Left ventricle myocardium inferior (tissue), 1 donor: ENCODE data around the gene LEKR1. TPM values are rescaled to one million over a fixed set of nuclear protein-coding genes. Genes with fewer than 3 reads are reported as not detected.

ENCODE experiments used
- DNase-seq: peaks from one replicate; pipeline ENCODE4 v3.0.0-alpha.2; 2020
- H3K27ac ChIP-seq: fragments of 200-600 bp; replicated peaks from 2 replicates; pipeline ENCODE4 v1.8.0; 2021
- H3K27me3 ChIP-seq: fragments of 200-600 bp; 2 replicates; pipeline ENCODE4 v1.8.0; 2021; ENCODE audit warnings: low read depth
- H3K36me3 ChIP-seq: fragments of 200-600 bp; 2 replicates; pipeline ENCODE4 v1.8.0; 2021
- H3K4me1 ChIP-seq: fragments of 200-600 bp; 2 replicates; pipeline ENCODE4 v1.8.0; 2021
- H3K4me3 ChIP-seq: fragments of 200-600 bp; 2 replicates; pipeline ENCODE4 v1.8.0; 2021; ENCODE audit warnings: mild to moderate bottlenecking, moderate library complexity
- H3K9me3 ChIP-seq: fragments of 200-600 bp; replicated peaks from 2 replicates; pipeline ENCODE4 v1.8.0; 2021
- intact Hi-C: fragments of 100-400 bp; cut with micrococcal nuclease; formaldehyde crosslinking; loops from one replicate; pipeline ENCODE4 v1.11.0; 2022
- long read RNA-seq: library from polyadenylated mRNA; unstranded; transcript quantifications from one replicate; pipeline ENCODE4 v2.0.0, GENCODE V29; 2021
- total RNA-seq: library from RNA; stranded (reverse); fragmentation: NEBNext Ultra II Directional; extraction: Animal tissue kit (Norgen Biotek cat#: 25700); gene quantifications from one replicate; pipeline ENCODE4 v1.2.1, GENCODE V29; 2021
- TF ChIP-seq, protein P1 (sequence below): fragments of 200-600 bp; IDR thresholded peaks from 2 replicates; pipeline ENCODE4 v1.8.0; 2021; ENCODE audit warnings: antibody characterized with exemption, mild to moderate bottlenecking, borderline replicate concordance
- donor health status: DM: no; HTN: yes; CAD: no; lungs with severe emphysema.

The LEKR1 gene
- total RNA-seq, result 0.71 TPM
- long read RNA-seq, partial matches to known transcripts, result 0 of 3 reads
- long read RNA-seq, other reads (novel, unspliced or antisense), result 3 of 3 reads

DNA sequence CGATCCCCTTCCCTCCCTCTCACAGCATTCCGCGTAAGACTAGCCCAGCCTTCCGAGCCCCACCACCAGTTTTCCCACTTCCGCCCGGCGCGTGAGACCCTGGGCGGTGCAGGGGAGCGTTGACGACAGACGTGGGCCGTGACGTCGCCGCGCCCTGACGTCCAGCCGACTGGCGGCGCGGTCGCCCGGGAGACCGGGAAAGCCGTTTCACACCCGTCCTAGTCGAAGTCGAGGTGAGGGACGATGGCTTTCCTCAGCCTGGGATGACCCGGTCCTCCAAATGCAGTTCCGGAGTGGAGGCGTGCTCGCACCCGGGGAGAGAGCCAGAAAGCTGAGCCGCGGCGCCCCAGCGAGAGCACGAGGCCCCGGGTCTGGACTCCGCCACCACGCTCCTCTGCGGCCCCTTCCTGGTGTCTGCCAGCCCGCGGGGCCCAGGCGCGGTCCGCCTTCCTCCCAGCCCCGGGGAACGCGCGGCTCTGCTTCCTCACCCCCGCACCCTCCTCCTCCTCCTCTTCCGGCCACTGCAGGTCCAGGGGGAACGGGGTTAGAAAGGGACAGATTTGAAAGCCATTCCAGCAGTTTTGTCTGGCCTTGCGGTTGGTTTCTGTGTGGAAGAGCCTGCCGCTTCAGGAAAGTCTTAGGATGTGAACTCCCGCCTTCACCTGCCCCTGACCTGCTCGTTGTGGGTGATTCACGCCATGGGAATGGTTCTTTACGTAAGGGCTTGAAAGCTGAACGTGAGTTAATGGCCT lies at the start of gene LEKR1:
TSS of gene LEKR1 (plus strand) at position 210 of the 752 bp plus-strand sequence. CDS start 2,977 bp downstream, outside the sequence.
- Histone ChIP-seq H3K4me1 (peaks cover 25% of the 10 kb centered on the region), H3K27me3 (no peaks in the 10 kb centered on the region), H3K9me3 (no peaks in the 10 kb centered on the region), H3K36me3 (no peaks in the 10 kb centered on the region), H3K4me3 (peak within 1 kb of the TSS; percentile 78), H3K27ac (peak within 1 kb of the TSS; percentile 91)
- intact Hi-C loops, result no loop called here
- DNase-seq, result peak; percentile 91
- TF ChIP-seq, protein P1, sequence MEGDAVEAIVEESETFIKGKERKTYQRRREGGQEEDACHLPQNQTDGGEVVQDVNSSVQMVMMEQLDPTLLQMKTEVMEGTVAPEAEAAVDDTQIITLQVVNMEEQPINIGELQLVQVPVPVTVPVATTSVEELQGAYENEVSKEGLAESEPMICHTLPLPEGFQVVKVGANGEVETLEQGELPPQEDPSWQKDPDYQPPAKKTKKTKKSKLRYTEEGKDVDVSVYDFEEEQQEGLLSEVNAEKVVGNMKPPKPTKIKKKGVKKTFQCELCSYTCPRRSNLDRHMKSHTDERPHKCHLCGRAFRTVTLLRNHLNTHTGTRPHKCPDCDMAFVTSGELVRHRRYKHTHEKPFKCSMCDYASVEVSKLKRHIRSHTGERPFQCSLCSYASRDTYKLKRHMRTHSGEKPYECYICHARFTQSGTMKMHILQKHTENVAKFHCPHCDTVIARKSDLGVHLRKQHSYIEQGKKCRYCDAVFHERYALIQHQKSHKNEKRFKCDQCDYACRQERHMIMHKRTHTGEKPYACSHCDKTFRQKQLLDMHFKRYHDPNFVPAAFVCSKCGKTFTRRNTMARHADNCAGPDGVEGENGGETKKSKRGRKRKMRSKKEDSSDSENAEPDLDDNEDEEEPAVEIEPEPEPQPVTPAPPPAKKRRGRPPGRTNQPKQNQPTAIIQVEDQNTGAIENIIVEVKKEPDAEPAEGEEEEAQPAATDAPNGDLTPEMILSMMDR, result peak; percentile 6

DNA sequence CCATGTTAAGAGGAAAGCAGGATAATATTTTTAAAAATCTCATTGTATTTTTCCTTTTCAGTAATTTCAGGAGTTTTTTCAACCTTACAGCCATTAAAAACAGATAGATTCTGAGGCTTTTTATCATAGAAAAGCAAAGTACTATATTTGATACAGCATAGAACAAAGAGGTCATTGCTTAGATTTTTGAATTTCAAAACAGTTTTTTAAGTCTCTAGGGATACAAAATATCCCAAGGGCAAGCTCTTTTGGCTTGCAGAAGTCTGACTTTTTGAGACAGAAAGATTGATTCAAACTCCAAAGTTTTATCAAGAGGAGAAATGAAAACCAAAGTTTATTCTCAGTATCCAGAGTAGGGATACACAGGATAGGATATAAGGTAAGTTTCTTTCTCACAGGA lies 49.3 kb upstream of the LEKR1 start:
- H3K4me1 ChIP-seq, result no peaks in the 10 kb centered on the region
- H3K9me3 ChIP-seq, result no peaks in the 10 kb centered on the region
- TF ChIP-seq, protein P1, result no peak
- no peak overlapping the region for H3K4me3 ChIP-seq
- no peaks in the 10 kb centered on the region for H3K36me3 ChIP-seq
- no peak overlapping the region for H3K27ac ChIP-seq
- no peaks in the 10 kb centered on the region for H3K27me3 ChIP-seq
- intact Hi-C loops, result no loop called here
- no peak for DNase-seq

DNA sequence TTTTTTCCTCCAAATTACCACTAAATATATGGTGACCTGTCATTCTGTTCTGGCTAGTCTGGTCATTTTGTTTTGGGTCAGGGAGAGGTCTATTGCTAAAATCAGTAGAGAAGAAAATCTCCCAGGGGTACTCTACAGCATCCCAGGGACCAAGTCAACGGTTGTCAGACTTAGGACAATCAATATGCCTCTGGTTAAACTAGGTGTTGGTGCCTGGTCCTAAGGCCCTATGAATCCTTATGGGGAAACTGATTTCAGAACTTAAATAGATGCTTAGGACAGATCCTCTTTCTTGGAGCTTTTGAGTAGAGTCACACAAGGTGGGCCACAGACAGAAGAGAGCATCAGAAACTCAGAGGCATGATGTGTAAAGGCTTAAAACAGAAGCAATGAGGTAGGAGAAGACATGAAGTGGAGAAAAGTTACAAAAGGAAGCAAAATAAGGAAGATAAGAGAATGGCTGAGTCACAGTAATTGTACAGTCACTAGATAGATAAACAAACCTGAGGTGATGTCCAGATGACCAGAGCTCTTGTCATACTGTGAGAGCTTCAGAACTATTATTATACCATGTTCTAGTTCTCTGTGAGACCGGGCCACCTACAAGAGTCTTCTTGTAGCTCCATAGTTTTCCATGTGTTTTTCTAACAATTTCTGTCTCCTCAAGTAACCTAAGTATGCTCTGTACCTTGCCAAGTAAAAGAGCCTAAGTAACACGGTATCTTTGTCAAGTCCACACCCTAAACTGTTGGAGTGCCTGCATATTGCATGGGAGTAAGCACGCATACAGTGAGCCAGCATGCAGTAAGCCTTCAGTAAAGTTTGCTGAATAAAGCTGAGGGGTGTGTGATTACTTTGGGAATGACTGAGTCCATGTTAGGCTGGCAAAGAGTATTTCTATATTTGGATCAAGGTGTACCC lies 44.6 kb upstream of the LEKR1 start:
- no peaks in the 10 kb centered on the region for H3K4me1 ChIP-seq
- intact Hi-C loops, result no loop called here

DNA sequence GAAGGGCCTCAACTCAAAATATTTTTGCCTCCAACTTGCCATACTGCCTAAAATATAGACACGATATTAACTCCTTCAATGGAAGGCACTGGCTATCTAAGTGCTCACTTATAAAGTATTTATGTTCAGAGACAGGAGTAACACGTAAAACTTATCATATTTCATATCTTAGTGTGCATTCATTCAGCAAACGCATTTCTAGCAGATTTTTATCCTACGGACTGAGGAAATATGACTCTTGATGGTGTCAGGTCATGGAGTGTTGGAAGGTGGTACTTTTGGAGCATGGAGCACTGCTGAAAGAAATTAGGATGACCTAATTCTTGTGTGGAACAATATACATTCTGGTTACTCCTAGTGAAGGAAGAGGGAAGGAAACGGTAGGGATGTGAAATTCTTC lies 43.8 kb upstream of the LEKR1 start:
- TF ChIP-seq, protein P1, result no peak
- DNase-seq, result no peak
- Histone ChIP-seq H3K4me1 (no peaks in the 10 kb centered on the region), H3K4me3 (no peak overlapping the region), H3K27ac (no peak overlapping the region), H3K9me3 (no peaks in the 10 kb centered on the region), H3K36me3 (no peaks in the 10 kb centered on the region), H3K27me3 (no peaks in the 10 kb centered on the region)
- intact Hi-C loops, result no loop called here

More for the DNA sequence above, 44.6 kb upstream of the LEKR1 start:
- no peaks in the 10 kb centered on the region for H3K9me3 ChIP-seq
- DNase-seq, result no peak
- H3K27me3 ChIP-seq, result no peaks in the 10 kb centered on the region
- H3K36me3 ChIP-seq, result no peaks in the 10 kb centered on the region
- TF ChIP-seq, protein P1, result no peak
- H3K27ac ChIP-seq, result no peak overlapping the region
- H3K4me3 ChIP-seq, result no peak overlapping the region

DNA sequence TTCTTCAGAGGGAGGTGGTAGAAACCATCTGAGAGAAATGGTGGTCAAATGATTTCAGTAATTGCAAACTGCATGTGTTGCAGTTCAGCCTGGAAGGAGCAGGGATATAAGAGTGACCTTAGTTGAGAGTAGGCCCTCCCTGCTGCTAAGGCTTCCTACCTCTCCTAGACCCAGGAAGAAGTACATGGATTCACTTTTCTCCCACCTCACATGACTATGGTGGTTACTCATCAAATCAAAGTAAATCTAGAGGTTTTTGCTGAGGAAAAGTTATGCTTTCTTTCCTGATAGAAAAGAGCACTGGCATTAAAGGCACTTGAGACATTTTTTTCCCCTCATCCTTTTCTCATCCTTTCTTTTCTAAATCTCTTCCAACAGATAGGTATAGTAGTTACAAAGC lies 43.2 kb upstream of the LEKR1 start:
- intact Hi-C loops, result no loop called here
- H3K4me3 ChIP-seq, result no peak overlapping the region
- H3K36me3 ChIP-seq, result no peaks in the 10 kb centered on the region
- DNase-seq, result no peak
- no peaks in the 10 kb centered on the region for H3K27me3 ChIP-seq
- H3K9me3 ChIP-seq, result no peaks in the 10 kb centered on the region
- H3K27ac ChIP-seq, result no peak overlapping the region
- TF ChIP-seq, protein P1, result no peak
- H3K4me1 ChIP-seq, result peaks cover 2% of the 10 kb centered on the region
